Fibroblast of peridontal ligament (primary cell): ENCODE results near the gene AEBP1.

ENCODE experiments used
- DNase-seq: peaks from one replicate; pipeline ENCODE4 v3.0.0-alpha.2; 2010; ENCODE audit errors: extremely low read depth

Gene AEBP1

GRCh38 chr7:44155191-44156185 lies 51.3 kb downstream of the AEBP1 start:
- no peak for DNase-seq

- no peak for DNase-seq
Measured at GRCh38 chr7:44156453-44157010, 52.4 kb downstream of the AEBP1 start.

- DNase-seq, result no peak
Measured at GRCh38 chr7:44157116-44158080, 53.3 kb downstream of the AEBP1 start.

- no peak for DNase-seq
Measured at GRCh38 chr7:44158096-44158872, 54.1 kb downstream of the AEBP1 start.

- no peak for DNase-seq
Measured at GRCh38 chr7:44158873-44159631, 54.9 kb downstream of the AEBP1 start.

- DNase-seq, result no peak
Measured at GRCh38 chr7:44159824-44160630, 55.9 kb downstream of the AEBP1 start.

GRCh38 chr7:44161371-44161770 lies 57.2 kb downstream of the AEBP1 start:
- DNase-seq, result no peak

GRCh38 chr7:44162179-44162578 lies 58.0 kb downstream of the AEBP1 start:
- peak; percentile 5 for DNase-seq

GRCh38 chr7:44162785-44163395 lies 58.7 kb downstream of the AEBP1 start:
- DNase-seq, result no peak

- peak; percentile 98 for DNase-seq
Measured at GRCh38 chr7:44163591-44163990, 59.4 kb downstream of the AEBP1 start.
